ENCODE measurements around the gene CACNA1D.

The CACNA1D gene

GRCh38 chr3:53718462-53718861 is 224.1 kb downstream of the CACNA1D start:
- DNase-seq (ENCODE audit: low spot score), result peak; percentile 53

GRCh38 chr3:53719796-53720195 is 225.4 kb downstream of the CACNA1D start:
- no peak for DNase-seq (ENCODE audit: low spot score)

- DNase-seq (ENCODE audit: low spot score), result no peak
Measured at GRCh38 chr3:53721187-53722119, 227.0 kb downstream of the CACNA1D start.

GRCh38 chr3:53724566-53724965 is 230.2 kb downstream of the CACNA1D start:
- DNase-seq (ENCODE audit: low spot score), result no peak

- no peak for DNase-seq (ENCODE audit: low spot score)
Measured at GRCh38 chr3:53725387-53725995, 231.1 kb downstream of the CACNA1D start.

- DNase-seq (ENCODE audit: low spot score), result no peak
Measured at GRCh38 chr3:53726643-53727042, 232.2 kb downstream of the CACNA1D start.

- no peak for DNase-seq (ENCODE audit: low spot score)
Measured at GRCh38 chr3:53728606-53729005, 234.2 kb downstream of the CACNA1D start.

- no peak for DNase-seq (ENCODE audit: low spot score)
Measured at GRCh38 chr3:53729159-53729558, 234.7 kb downstream of the CACNA1D start.

GRCh38 chr3:53729618-53730017 is 235.2 kb downstream of the CACNA1D start:
- DNase-seq (ENCODE audit: low spot score), result no peak

GRCh38 chr3:53730576-53730975 is 236.2 kb downstream of the CACNA1D start:
- DNase-seq (ENCODE audit: low spot score), result no peak

GRCh38 chr3:53731934-53732624 is 237.7 kb downstream of the CACNA1D start:
- DNase-seq (ENCODE audit: low spot score), result no peak

GRCh38 chr3:53733446-53733845 is 239.0 kb downstream of the CACNA1D start:
- no peak for DNase-seq (ENCODE audit: low spot score)

GRCh38 chr3:53739966-53740365 is 245.6 kb downstream of the CACNA1D start:
- no peak for DNase-seq (ENCODE audit: low spot score)

GRCh38 chr3:53740956-53741355 is 246.5 kb downstream of the CACNA1D start:
- no peak for DNase-seq (ENCODE audit: low spot score)

GRCh38 chr3:53744351-53744750 is 249.9 kb downstream of the CACNA1D start:
- DNase-seq (ENCODE audit: low spot score), result no peak

GRCh38 chr3:53747559-53747958 is 253.1 kb downstream of the CACNA1D start:
- no peak for DNase-seq (ENCODE audit: low spot score)

GRCh38 chr3:53748512-53749271 is 254.3 kb downstream of the CACNA1D start:
- DNase-seq (ENCODE audit: low spot score), result no peak

- DNase-seq (ENCODE audit: low spot score), result no peak
Measured at GRCh38 chr3:53749448-53749847, 255.0 kb downstream of the CACNA1D start.

- no peak for DNase-seq (ENCODE audit: low spot score)
Measured at GRCh38 chr3:53750253-53751210, 256.1 kb downstream of the CACNA1D start.

GRCh38 chr3:53753518-53754183 is 259.2 kb downstream of the CACNA1D start:
- no peak for DNase-seq (ENCODE audit: low spot score)
